GM12878 (cell line): ENCODE measurements around the gene S100A11. TPM values are rescaled to one million over a fixed set of nuclear protein-coding genes. Genes with fewer than 3 reads are reported as not detected.

Source experiments
- ATAC-seq: fragments of 200-7000 bp; cut with Tn5 transposase; 3 replicates; pipeline ENCODE4 v1.9.1; 2020; ENCODE audit warnings: mild to moderate bottlenecking, moderate library complexity
- BruUV-seq: library from RNA; stranded (reverse); fragments of 400-500 nt; replicated peaks from 2 replicates; lab custom pipeline; 2021; lab: Mats Ljungman, UMichigan
- CTCF ChIA-PET: fragments of 300-600 bp; sonication (Branson Sonifier 250); formaldehyde crosslinking; extraction: SDS; loops from one replicate; lab custom pipeline; 2021; ENCODE audit warnings: inconsistent platforms; lab: Yijun Ruan, JAX
- POLR2A ChIA-PET: fragments of 350-600 bp; formaldehyde crosslinking; extraction: SDS; loops from one replicate; lab custom pipeline; 2021; ENCODE audit warnings: inconsistent platforms; lab: Charles Lee
- RAD21 ChIA-PET: fragments of 300-600 bp; sonication (Branson Sonifier 250); formaldehyde crosslinking; loops from one replicate; lab custom pipeline; 2023; ENCODE audit warnings: antibody characterized with exemption; ENCODE audit not compliant: unreplicated experiment; lab: Charles Lee
- SMC1A ChIA-PET: fragments of 300-600 bp; sonication (Branson Sonifier 250); formaldehyde crosslinking; loops from one replicate; lab custom pipeline; 2023; ENCODE audit not compliant: unreplicated experiment, uncharacterized antibody; lab: Charles Lee
- DNase-seq: peaks from one replicate; pipeline ENCODE4 v3.0.0-alpha.2; 2011; ENCODE audit warnings: low read depth, low spot score
- FAIRE-seq: peaks from 3 replicates; lab custom pipeline; 2011; peaks lifted over from hg19 to GRCh38; lab: Jason Lieb, UNC
- H2AFZ ChIP-seq: 2 replicates; pipeline ENCODE4 v1.6.0; 2011; ENCODE audit warnings: low read depth, low read length, control low read depth; ENCODE audit not compliant: control insufficient read depth
- H3K27ac ChIP-seq: 2 replicates; pipeline ENCODE4 v1.5.1; 2011; ENCODE audit warnings: control low read depth; ENCODE audit not compliant: control insufficient read depth, insufficient read depth
- H3K27me3 ChIP-seq, 2 experiments: replicated peaks in 1 of 2; 2 replicates each; pipeline versions ENCODE4 v1.6.0 to v1.6.1; 2011; ENCODE audit warnings: low read length in 1 of 2; ENCODE audit not compliant: control insufficient read depth in 2 of 2, insufficient read depth in 2 of 2
- H3K36me3 ChIP-seq, 2 experiments: 2 replicates each; pipeline ENCODE4 v1.5.1; 2011; ENCODE audit warnings: low read length in 1 of 2; ENCODE audit not compliant: control insufficient read depth in 2 of 2, insufficient read depth in 2 of 2
- H3K4me1 ChIP-seq: 2 replicates; pipeline ENCODE4 v1.6.1; 2011; ENCODE audit warnings: mild to moderate bottlenecking, low read length, moderate library complexity, mixed read lengths; ENCODE audit not compliant: control insufficient read depth, insufficient read depth
- H3K4me2 ChIP-seq: 2 replicates; pipeline ENCODE4 v1.6.0; 2011; ENCODE audit warnings: control low read depth; ENCODE audit not compliant: control insufficient read depth, insufficient read depth
- H3K4me3 ChIP-seq: fragments of 200-600 bp; sonication (generic); 2 replicates; pipeline ENCODE4 v1.5.1; 2016
- H3K79me2 ChIP-seq: 2 replicates; pipeline ENCODE4 v1.6.0; 2011; ENCODE audit warnings: low read length; ENCODE audit not compliant: control insufficient read depth, insufficient read depth
- H3K9ac ChIP-seq: 2 replicates; pipeline ENCODE4 v1.8.0; 2011; ENCODE audit warnings: low read length, control low read depth, mixed read lengths; ENCODE audit not compliant: control insufficient read depth, insufficient read depth
- H3K9me3 ChIP-seq: replicated peaks from 3 replicates; pipeline ENCODE4 v1.5.1; 2011; ENCODE audit warnings: mild to moderate bottlenecking, low read length; ENCODE audit not compliant: control insufficient read depth, insufficient read depth
- H4K20me1 ChIP-seq: 2 replicates; pipeline ENCODE4 v1.6.0; 2011; ENCODE audit not compliant: control insufficient read depth, insufficient read depth
- BCL11A ChIP-seq: IDR thresholded peaks from 2 replicates; pipeline ENCODE4 v1.6.1; 2011; ENCODE audit warnings: low read depth, low read length
- CTCF ChIP-seq, 3 experiments: IDR thresholded peaks in 2 of 3; conservative IDR thresholded peaks in 1 of 3; 2 replicates each; pipeline ENCODE4 v1.5.1; 2011; ENCODE audit warnings: low read depth in 3 of 3, low read length in 3 of 3, mild to moderate bottlenecking in 3 of 3, control low read depth in 2 of 3, moderate library complexity in 2 of 3, inconsistent platforms in 1 of 3, mixed read lengths in 1 of 3; ENCODE audit not compliant: control insufficient read depth in 2 of 3, insufficient read depth in 1 of 3; ENCODE audit errors: extremely low read depth in 1 of 3
- ESRRA ChIP-seq: IDR thresholded peaks from 2 replicates; pipeline ENCODE4 v1.6.1; 2012; ENCODE audit warnings: mild to moderate bottlenecking, low read length, improper control_type of control experiment
- GABPA ChIP-seq: IDR thresholded peaks from 2 replicates; pipeline ENCODE4 v1.6.1; 2014; ENCODE audit warnings: antibody characterized with exemption, low read depth, mild to moderate bottlenecking, inconsistent platforms
- GATAD2B ChIP-seq: fragments of 450-650 bp; conservative IDR thresholded peaks from 2 replicates; pipeline ENCODE4 v1.6.1; 2017; ENCODE audit warnings: low read depth, mild to moderate bottlenecking, moderate library complexity
- IRF4 ChIP-seq: IDR thresholded peaks from 2 replicates; pipeline ENCODE4 v1.6.1; 2011; ENCODE audit warnings: low read depth, low read length
- NFYB ChIP-seq: IDR thresholded peaks from 2 replicates; pipeline ENCODE4 v1.6.1; 2011; ENCODE audit warnings: low read depth, mild to moderate bottlenecking, low read length, improper control_type of control experiment, moderate library complexity; ENCODE audit not compliant: insufficient read depth
- PBX3 ChIP-seq: IDR thresholded peaks from 2 replicates; pipeline ENCODE4 v1.6.1; 2011; ENCODE audit warnings: mild to moderate bottlenecking, low read depth, low read length, moderate library complexity; ENCODE audit not compliant: insufficient replicate concordance
- RAD51 ChIP-seq: fragments of 450-650 bp; IDR thresholded peaks from 2 replicates; pipeline ENCODE4 v1.6.1; 2016; ENCODE audit warnings: moderate library complexity, mild to moderate bottlenecking, inconsistent platforms
- TAF1 ChIP-seq: IDR thresholded peaks from 2 replicates; pipeline ENCODE4 v1.6.1; 2011; ENCODE audit warnings: mild to moderate bottlenecking, low read depth, low read length, borderline replicate concordance
- TARDBP ChIP-seq: IDR thresholded peaks from 2 replicates; pipeline ENCODE4 v1.6.1; 2016; ENCODE audit warnings: borderline replicate concordance
- ZBTB33 ChIP-seq: fragments of 450-650 bp; IDR thresholded peaks from 2 replicates; pipeline ENCODE4 v1.6.1; 2017; ENCODE audit warnings: mild to moderate bottlenecking
- ZNF274 ChIP-seq: IDR thresholded peaks from one replicate; pipeline ENCODE4 v1.8.0; 2011; ENCODE audit not compliant: insufficient read length, insufficient read depth
- ZNF687 ChIP-seq: fragments of 450-650 bp; IDR thresholded peaks from 2 replicates; pipeline ENCODE4 v1.6.1; 2017; ENCODE audit warnings: mild to moderate bottlenecking, moderate library complexity
- ZSCAN29 ChIP-seq: fragments of 450-650 bp; IDR thresholded peaks from 2 replicates; pipeline ENCODE4 v1.6.1; 2017; ENCODE audit warnings: mild to moderate bottlenecking, moderate library complexity
- WGBS: methylation state at CpG from one replicate; pipeline ENCODE4 v1.1.6; 2016; ENCODE audit warnings: low lambda C conversion rate; ENCODE audit not compliant: insufficient replicate concordance, insufficient coverage; ENCODE audit errors: missing lambda C conversion rate; 5-methylcytosine and 5-hydroxymethylcytosine counted together
- in situ Hi-C: fragments of 300-500 bp; cut with MboI; formaldehyde crosslinking; loops from 9 replicates; pipeline ENCODE4 v1.14.3; 2018; ENCODE audit warnings: mixed read lengths
- intact Hi-C: fragments of 100-400 bp; cut with micrococcal nuclease; formaldehyde crosslinking; loops from one replicate; pipeline ENCODE4 v1.14.2; 2022; ENCODE audit not compliant: unreplicated experiment
- polyA plus RNA-seq, 11 experiments: library from polyadenylated mRNA; depleted of rRNA in 4 of 11; unstranded in 6 of 11; stranded (reverse) in 5 of 11; fragments of >200 nt; fragmentation: Nextera tagmentation in 4 of 11; fragmentation: Illumina TruSeq in 1 of 11; extraction: Ambion mirVana in 4 of 11; extraction: Trizol in 1 of 11; gene quantifications; 1 replicate in 1 of 11; 2 replicates in 10 of 11; pipeline versions ENCODE4 v1.2.1 to v1.2.3, GENCODE V29; 2011 to 2016; ENCODE audit warnings: inconsistent platforms in 2 of 11, missing spikeins in 2 of 11, low read depth in 1 of 11
- total RNA-seq, 4 experiments: library from RNA; depleted of rRNA in 3 of 4; stranded (reverse); fragments of >200 nt in 3 of 4; fragmentation: Illumina TruSeq in 1 of 4; extraction: Trizol in 1 of 4; gene quantifications; 2 replicates each; pipeline versions ENCODE4 v1.2.1 to v1.2.3, GENCODE V29; 2013 to 2021

The S100A11 gene
- total and polyA plus RNA-seq, 10 of the 15 experiments (the other 5 are each of a cell fraction or from before 2014, with no cell fraction given), result 9.0 to 134 (median 62.7) TPM

- Histone ChIP-seq H3K79me2 (no peaks in the 10 kb centered on the region), H2AFZ (no peak overlapping the region), H3K27ac (no peak overlapping the region), H3K4me2 (no peak overlapping the region), H4K20me1 (no peaks in the 10 kb centered on the region), H3K27me3 (peaks cover 17 to 36% of the 10 kb centered on the region in 2 experiments), H3K4me3 (no peak overlapping the region), H3K9me3 (no peaks in the 10 kb centered on the region), H3K9ac (no peak overlapping the region), H3K36me3 (no peaks in the 10 kb centered on the region), H3K4me1 (peaks cover 11% of the 10 kb centered on the region; the same call in 1 of the 2 replicates)
- no TSS peak for BruUV-seq
- RAD21 ChIA-PET, result interaction anchor here (1.1 kb wide), 1 partner anchor 11 kb away, joined by 4 read pairs; no protein-coding TSS in a partner anchor
- no peak for ATAC-seq
- SMC1A ChIA-PET, result no interaction called here
- intact Hi-C loops (no loop called here), in situ Hi-C loops (no loop called here)
- no peak for DNase-seq
- POLR2A ChIA-PET, result no interaction called here
- CTCF ChIA-PET, result interaction anchor here (1.4 to 6.2 kb wide), 2 partner anchors 10 to 81 kb away, joined by 4 to 49 read pairs; partner anchors contain the start of gene THEM4
- WGBS, result 33% methylated on average over 5 of the region's 5 CpGs
- FAIRE-seq, result no peak
- TF ChIP-seq ZBTB33, result no peak
- no peak for TF ChIP-seq ZNF274
- no peak for TF ChIP-seq RAD51
- TF ChIP-seq PBX3, result no peak
- TF ChIP-seq ESRRA, result no peak
- TF ChIP-seq ZSCAN29, result no peak
- no peak for TF ChIP-seq CTCF (IDR thresholded peaks at IDR 0.05 in 2 of 3, conservative IDR thresholded peaks at IDR 0.05 in 1 of 3; ENCODE audit: control insufficient read depth in 2 of 3, extremely low read depth in 1 of 3, insufficient read depth in 1 of 3, low read depth in 3 of 3, low read length in 3 of 3)
- no peak for TF ChIP-seq TARDBP
- TF ChIP-seq TAF1, result no peak
- no peak for TF ChIP-seq IRF4
- TF ChIP-seq ZNF687, result no peak
- TF ChIP-seq GABPA, result no peak
- no peak for TF ChIP-seq NFYB
- no peak for TF ChIP-seq GATAD2B
- no peak for TF ChIP-seq BCL11A
These were observed 46.5 kb downstream of the S100A11 start for GRCh38 chr1:151990058-151990855.
